ENCODE measurements around the gene HFE. TPM values are rescaled to one million over a fixed set of nuclear protein-coding genes. Genes with fewer than 3 reads are reported as not detected.

The HFE gene
- total and polyA plus RNA-seq, 10 of the 15 experiments (the other 5 are each of a cell fraction or from before 2014, with no cell fraction given): 0.52 to 5.9 (median 1.7) TPM

- FAIRE-seq: no peak
- H2AFZ ChIP-seq (ENCODE audit: control insufficient read depth, low read depth, low read length): no peak overlapping the region
- no peak for ATAC-seq
- H3K4me1 ChIP-seq (ENCODE audit: control insufficient read depth, insufficient read depth, low read length): peaks cover 21% of the 10 kb centered on the region
- no peaks in the 10 kb centered on the region for H3K27me3 ChIP-seq (replicated peaks in 1 of 2; ENCODE audit: control insufficient read depth in 2 of 2, insufficient read depth in 2 of 2, low read length in 1 of 2)
- RAD21 ChIA-PET (ENCODE audit: unreplicated experiment): no interaction called here
- intact Hi-C loops (cut with micrococcal nuclease; ENCODE audit: unreplicated experiment): no loop called here
- 89% methylated on average over 1 of the region's 1 CpG for WGBS (ENCODE audit: insufficient coverage, insufficient replicate concordance, low lambda C conversion rate, missing lambda C conversion rate)
- H3K27ac ChIP-seq (ENCODE audit: control insufficient read depth, insufficient read depth): no peak overlapping the region
- H3K9me3 ChIP-seq (replicated peaks; ENCODE audit: control insufficient read depth, insufficient read depth, low read length): no peaks in the 10 kb centered on the region
- POLR2A ChIA-PET: interaction anchor here (0.5 kb wide), 1 partner anchor 1849 kb away, joined by 9 read pairs; a partner anchor contains a TSS
- no peaks in the 10 kb centered on the region for H3K79me2 ChIP-seq (ENCODE audit: control insufficient read depth, insufficient read depth, low read length)
- H3K36me3 ChIP-seq (ENCODE audit: control insufficient read depth in 2 of 2, insufficient read depth in 2 of 2, low read length in 1 of 2): no peaks in the 10 kb centered on the region
- H3K4me3 ChIP-seq: no peak overlapping the region
- BruUV-seq (replicated peaks): no TSS peak
- no peak overlapping the region for H3K4me2 ChIP-seq (ENCODE audit: control insufficient read depth, insufficient read depth)
- no peak overlapping the region for H3K9ac ChIP-seq (ENCODE audit: control insufficient read depth, insufficient read depth, low read length)
- H4K20me1 ChIP-seq (ENCODE audit: control insufficient read depth, insufficient read depth): no peaks in the 10 kb centered on the region
- SMC1A ChIA-PET (ENCODE audit: uncharacterized antibody, unreplicated experiment): no interaction called here
- DNase-seq (ENCODE audit: low read depth, low spot score): no peak
- TF ChIP-seq RFX5 (IDR thresholded peaks at IDR 0.05; ENCODE audit: low read depth, low read length) (no peak), ASH2L (IDR thresholded peaks at IDR 0.05; ENCODE audit: borderline replicate concordance, low read depth) (no peak), BACH1 (IDR thresholded peaks at IDR 0.05; ENCODE audit: borderline replicate concordance) (no peak), IRF4 (IDR thresholded peaks at IDR 0.05; ENCODE audit: low read depth, low read length) (no peak), IRF3 (IDR thresholded peaks at IDR 0.05) (no peak), SIX5 (IDR thresholded peaks at IDR 0.05; ENCODE audit: low read depth, low read length, severe bottlenecking) (no peak), SREBF1 (IDR thresholded peaks at IDR 0.05; ENCODE audit: low read length) (no peak), SIN3A (IDR thresholded peaks at IDR 0.05; ENCODE audit: low read depth, low read length) (no peak)
- TF ChIP-seq, protein P1, sequence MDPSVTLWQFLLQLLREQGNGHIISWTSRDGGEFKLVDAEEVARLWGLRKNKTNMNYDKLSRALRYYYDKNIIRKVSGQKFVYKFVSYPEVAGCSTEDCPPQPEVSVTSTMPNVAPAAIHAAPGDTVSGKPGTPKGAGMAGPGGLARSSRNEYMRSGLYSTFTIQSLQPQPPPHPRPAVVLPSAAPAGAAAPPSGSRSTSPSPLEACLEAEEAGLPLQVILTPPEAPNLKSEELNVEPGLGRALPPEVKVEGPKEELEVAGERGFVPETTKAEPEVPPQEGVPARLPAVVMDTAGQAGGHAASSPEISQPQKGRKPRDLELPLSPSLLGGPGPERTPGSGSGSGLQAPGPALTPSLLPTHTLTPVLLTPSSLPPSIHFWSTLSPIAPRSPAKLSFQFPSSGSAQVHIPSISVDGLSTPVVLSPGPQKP (IDR thresholded peaks at IDR 0.05; ENCODE audit: low read depth, low read length): no peak
- in situ Hi-C loops (cut with MboI): no loop called here
- CTCF ChIA-PET: interaction anchor here (2.1 kb wide), 1 partner anchor 13 kb away, joined by 15 read pairs; no protein-coding TSS in a partner anchor
These were observed 45.3 kb upstream of the HFE start for GRCh38 chr6:26041946-26042345.

All from GM12878 (cell line).